CD14-positive monocyte (primary cell): Measurements from ENCODE around the gene HPRT1. TPM values are rescaled to one million over a fixed set of nuclear protein-coding genes. Genes with fewer than 3 reads are reported as not detected.

ENCODE experiments used
- DNase-seq, 3 donors: peaks; one replicate each; pipeline ENCODE4 v3.0.0-alpha.2; 2011 to 2022
- H2AFZ ChIP-seq: 2 replicates; pipeline ENCODE4 v1.6.0; 2012; ENCODE audit warnings: mild to moderate bottlenecking, low read depth, low read length, inconsistent platforms; ENCODE audit not compliant: insufficient read depth, poor library complexity, severe bottlenecking
- H3K27ac ChIP-seq, 2 donors: 1 replicate in 1 of 2; 2 replicates in 1 of 2; pipeline ENCODE4 v1.5.1; 2012 to 2013; ENCODE audit warnings: low read length in 2 of 2, control low read depth in 1 of 2, inconsistent platforms in 1 of 2, low read depth in 1 of 2, mild to moderate bottlenecking in 1 of 2
- H3K27me3 ChIP-seq, 2 donors: one replicate each; pipeline versions ENCODE4 v1.6.0 to v1.6.1; 2011 to 2013; ENCODE audit warnings: low read length in 2 of 2; ENCODE audit not compliant: control insufficient read depth in 2 of 2, insufficient read depth in 2 of 2
- H3K36me3 ChIP-seq, 2 donors: replicated peaks in 1 of 2; 1 replicate in 1 of 2; 2 replicates in 1 of 2; pipeline versions ENCODE4 v1.5.1 to v1.6.1; 2012 to 2013; ENCODE audit warnings: low read length in 2 of 2, control low read depth in 1 of 2, inconsistent platforms in 1 of 2, mild to moderate bottlenecking in 1 of 2; ENCODE audit not compliant: insufficient read depth in 2 of 2, control insufficient read depth in 1 of 2
- H3K4me1 ChIP-seq, 2 donors: 1 replicate in 1 of 2; 2 replicates in 1 of 2; pipeline versions ENCODE4 v1.5.1 to v1.6.1; 2012 to 2013; ENCODE audit warnings: low read length in 2 of 2, control low read depth in 1 of 2, inconsistent platforms in 1 of 2, mild to moderate bottlenecking in 1 of 2, moderate library complexity in 1 of 2; ENCODE audit not compliant: insufficient read depth in 2 of 2, control insufficient read depth in 1 of 2
- H3K4me2 ChIP-seq: replicated peaks from 2 replicates; pipeline ENCODE3; 2012; ENCODE audit warnings: low read length, moderate library complexity, mild to moderate bottlenecking; ENCODE audit not compliant: poor library complexity, severe bottlenecking; ENCODE audit errors: extremely low read depth
- H3K4me3 ChIP-seq, 3 experiments: fragments of 200-600 bp in 1 of 3; sonication (generic) in 1 of 3; replicated peaks in 1 of 3; 1 replicate in 2 of 3; 2 replicates in 1 of 3; pipeline ENCODE4 v1.5.1; 2011 to 2013; ENCODE audit warnings: low read length in 3 of 3, mild to moderate bottlenecking in 3 of 3, control low read depth in 2 of 3, low read depth in 2 of 3, inconsistent platforms in 1 of 3, moderate library complexity in 1 of 3
- H3K79me2 ChIP-seq: 2 replicates; pipeline ENCODE4 v1.6.0; 2012; ENCODE audit warnings: mild to moderate bottlenecking, control low read depth, inconsistent platforms, low read length, moderate library complexity; ENCODE audit not compliant: insufficient read depth
- H3K9ac ChIP-seq: 2 replicates; pipeline ENCODE4 v1.6.0; 2017; ENCODE audit warnings: low read length, mild to moderate bottlenecking; ENCODE audit not compliant: insufficient read depth, poor library complexity, severe bottlenecking
- H3K9me3 ChIP-seq, 2 donors: replicated peaks in 1 of 2; 1 replicate in 1 of 2; 2 replicates in 1 of 2; pipeline versions ENCODE4 v1.5.1 to v1.6.1; 2012 to 2013; ENCODE audit warnings: low read length in 2 of 2, control low read depth in 1 of 2; ENCODE audit not compliant: control insufficient read depth in 1 of 2, insufficient read depth in 1 of 2
- H4K20me1 ChIP-seq: 2 replicates; pipeline ENCODE4 v1.6.0; 2012; ENCODE audit warnings: mild to moderate bottlenecking, low read length, control low read depth, moderate library complexity; ENCODE audit not compliant: insufficient read depth
- H3K27ac Mint-ChIP-seq, 7 donors: one replicate each; pipeline ENCODE4 v1.8.0; 2020; ENCODE audit warnings: mild to moderate bottlenecking in 7 of 7, mixed read lengths in 7 of 7, moderate library complexity in 6 of 7, inconsistent platforms in 2 of 7
- H3K27me3 Mint-ChIP-seq, 3 donors: one replicate each; pipeline ENCODE4 v1.8.0; 2021 to 2022; ENCODE audit warnings: low read depth in 3 of 3, mild to moderate bottlenecking in 3 of 3, mixed read lengths in 3 of 3, moderate library complexity in 3 of 3, inconsistent platforms in 1 of 3
- H3K36me3 Mint-ChIP-seq, 2 donors: one replicate each; pipeline ENCODE4 v1.8.0; 2020; ENCODE audit warnings: mixed read lengths in 2 of 2, inconsistent platforms in 1 of 2, mild to moderate bottlenecking in 1 of 2
- H3K4me1 Mint-ChIP-seq: one replicate; pipeline ENCODE4 v1.8.0; 2020; ENCODE audit warnings: mild to moderate bottlenecking, mixed read lengths
- H3K4me3 Mint-ChIP-seq, 2 donors: one replicate each; pipeline ENCODE4 v1.8.0; 2020; ENCODE audit warnings: mild to moderate bottlenecking in 2 of 2, mixed read lengths in 2 of 2, moderate library complexity in 1 of 2
- H3K9me3 Mint-ChIP-seq, 7 donors: one replicate each; pipeline ENCODE4 v1.8.0; 2020 to 2022; ENCODE audit warnings: mixed read lengths in 7 of 7, mild to moderate bottlenecking in 6 of 7, moderate library complexity in 6 of 7, inconsistent platforms in 2 of 7
- WGBS: methylation state at CpG from one replicate; pipeline ENCODE4 v1.1.5; 2013; ENCODE audit warnings: missing lambda C conversion rate; ENCODE audit not compliant: insufficient coverage; 5-methylcytosine and 5-hydroxymethylcytosine counted together
- intact Hi-C, 2 donors: fragments of 100-400 bp; cut with micrococcal nuclease; formaldehyde crosslinking; loops; one replicate each; pipeline versions ENCODE4 v1.15.0 to v1.15.1; 2023
- polyA plus RNA-seq, 3 donors: library from polyadenylated mRNA; depleted of rRNA in 1 of 3; unstranded in 2 of 3; stranded (reverse) in 1 of 3; fragments of 300-500 nt in 2 of 3; fragments of >200 nt in 1 of 3; fragmentation: Illumina TruSeq in 2 of 3; gene quantifications; 1 replicate in 2 of 3; 2 replicates in 1 of 3; pipeline ENCODE4 v1.2.3, GENCODE V29; 2012 to 2021
- TF ChIP-seq, protein P1 (sequence below): fragments of 200-600 bp; IDR thresholded peaks from one replicate; pipeline ENCODE4 v1.8.0; 2022; ENCODE audit warnings: antibody characterized with exemption, mild to moderate bottlenecking

HPRT1 gene
- polyA plus RNA-seq, 3 donors: 13.0 to 56.4 (median 54.5) TPM

DNA sequence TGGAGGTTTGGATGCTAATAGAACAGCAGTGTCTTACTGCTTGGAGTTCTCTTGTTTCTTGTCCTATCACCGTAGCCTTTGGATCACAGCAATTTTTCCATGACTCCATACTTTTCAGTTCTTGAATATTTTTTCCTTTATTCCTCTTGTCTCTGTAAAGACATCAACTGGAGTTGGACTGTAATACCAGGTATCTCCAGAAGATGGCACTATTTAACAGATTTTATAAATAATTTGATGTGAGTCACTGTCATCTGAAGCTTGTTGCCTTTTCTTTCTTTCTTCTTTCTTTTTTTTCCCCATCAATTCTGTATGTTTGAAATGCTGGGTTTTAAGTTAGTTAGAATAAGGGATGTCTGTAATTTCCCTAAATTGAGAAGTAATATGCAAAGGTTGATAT, 24.1 kb downstream of the HPRT1 start:
- no peaks in the 10 kb centered on the region for H3K27me3 ChIP-seq
- H3K36me3 ChIP-seq: no peaks in the 10 kb centered on the region
- Mint-ChIP-seq H3K27ac (no peak overlapping the region), H3K36me3 (peaks cover 0 to 10% of the 10 kb centered on the region in 2 donors), H3K9me3 (no peaks in the 10 kb centered on the region), H3K4me3 (no peak overlapping the region), H3K4me1 (peaks cover 2% of the 10 kb centered on the region), H3K27me3 (peaks cover 0 to 4% (median 0%) of the 10 kb centered on the region in 3 donors)
- TF ChIP-seq, protein P1, sequence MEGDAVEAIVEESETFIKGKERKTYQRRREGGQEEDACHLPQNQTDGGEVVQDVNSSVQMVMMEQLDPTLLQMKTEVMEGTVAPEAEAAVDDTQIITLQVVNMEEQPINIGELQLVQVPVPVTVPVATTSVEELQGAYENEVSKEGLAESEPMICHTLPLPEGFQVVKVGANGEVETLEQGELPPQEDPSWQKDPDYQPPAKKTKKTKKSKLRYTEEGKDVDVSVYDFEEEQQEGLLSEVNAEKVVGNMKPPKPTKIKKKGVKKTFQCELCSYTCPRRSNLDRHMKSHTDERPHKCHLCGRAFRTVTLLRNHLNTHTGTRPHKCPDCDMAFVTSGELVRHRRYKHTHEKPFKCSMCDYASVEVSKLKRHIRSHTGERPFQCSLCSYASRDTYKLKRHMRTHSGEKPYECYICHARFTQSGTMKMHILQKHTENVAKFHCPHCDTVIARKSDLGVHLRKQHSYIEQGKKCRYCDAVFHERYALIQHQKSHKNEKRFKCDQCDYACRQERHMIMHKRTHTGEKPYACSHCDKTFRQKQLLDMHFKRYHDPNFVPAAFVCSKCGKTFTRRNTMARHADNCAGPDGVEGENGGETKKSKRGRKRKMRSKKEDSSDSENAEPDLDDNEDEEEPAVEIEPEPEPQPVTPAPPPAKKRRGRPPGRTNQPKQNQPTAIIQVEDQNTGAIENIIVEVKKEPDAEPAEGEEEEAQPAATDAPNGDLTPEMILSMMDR: peak; percentile 64
- no peaks in the 10 kb centered on the region for H3K9me3 ChIP-seq
- no peak overlapping the region for H2AFZ ChIP-seq
- H3K79me2 ChIP-seq: no peaks in the 10 kb centered on the region
- no peak overlapping the region for H3K9ac ChIP-seq
- peak; percentile 7 to 50 (median 33) for DNase-seq
- H3K4me1 ChIP-seq: no peaks in the 10 kb centered on the region
- intact Hi-C loops: no loop called here
- H3K4me3 ChIP-seq: no peak overlapping the region
- WGBS: no CpG with 5 or more reads among the region's 1 CpG
- H4K20me1 ChIP-seq: no peaks in the 10 kb centered on the region
- no peak overlapping the region for H3K4me2 ChIP-seq
- H3K27ac ChIP-seq: no peak overlapping the region

DNA sequence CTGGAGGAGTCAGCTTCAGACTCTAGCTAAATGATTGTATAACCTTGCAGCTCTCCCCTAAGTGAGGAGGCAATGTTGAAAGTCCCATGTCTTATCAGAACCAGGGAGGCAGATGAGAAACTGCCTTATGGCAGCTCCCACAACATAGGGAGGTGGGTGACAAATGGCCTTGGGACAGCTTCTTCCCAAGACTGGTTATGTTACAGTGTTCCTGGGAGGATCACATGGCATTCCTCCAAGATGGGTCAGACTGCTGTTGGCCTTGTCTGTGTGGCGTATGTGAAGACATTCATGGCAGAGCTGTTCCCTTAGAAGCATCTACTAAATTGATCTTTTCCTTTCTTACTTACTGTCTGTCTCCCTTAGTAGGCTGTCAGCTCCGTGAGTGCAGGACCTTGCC, 42.0 kb downstream of the HPRT1 start:
- no CpG with 5 or more reads among the region's 2 CpGs for WGBS
- Histone ChIP-seq H3K9me3 (no peaks in the 10 kb centered on the region), H3K36me3 (peaks cover 2 to 13% of the 10 kb centered on the region in 2 donors), H3K27me3 (no peaks in the 10 kb centered on the region), H3K79me2 (no peaks in the 10 kb centered on the region), H4K20me1 (no peaks in the 10 kb centered on the region), H3K4me1 (no peaks in the 10 kb centered on the region), H3K4me3 (no peak overlapping the region), H3K4me2 (no peak overlapping the region), H3K9ac (no peak overlapping the region), H2AFZ (no peak overlapping the region), H3K27ac (no peak overlapping the region)
- no peaks in the 10 kb centered on the region for H3K4me1 Mint-ChIP-seq
- TF ChIP-seq, protein P1: no peak
- H3K36me3 Mint-ChIP-seq: peaks cover 23 to 24% of the 10 kb centered on the region in 2 donors
- no peak overlapping the region for H3K4me3 Mint-ChIP-seq
- no peaks in the 10 kb centered on the region for H3K27me3 Mint-ChIP-seq
- DNase-seq: no peak
- intact Hi-C loops: no loop called here
- H3K9me3 Mint-ChIP-seq: peaks cover 0 to 2% (median 0%) of the 10 kb centered on the region in 7 donors
- no peak overlapping the region for H3K27ac Mint-ChIP-seq
